GM12874 (cell line): ENCODE results near the gene DCANP1.

Experiments used
- TF ChIP-seq, protein P1 (sequence below): IDR thresholded peaks from 2 replicates; pipeline ENCODE4 v1.5.1; 2011; ENCODE audit warnings: low read depth, mild to moderate bottlenecking, control low read depth, low read length, moderate library complexity; ENCODE audit not compliant: insufficient read depth

DCANP1 gene

GRCh38 chr5:135452321-135453030 is 5.3 kb upstream of the DCANP1 start, which contains the start of gene TIFAB:
Gene TIFAB, minus strand, starts transcription at chr5:135452351. Its CDS starts 2,412 bp downstream, at chr5:135449939.
- TF ChIP-seq, protein P1, sequence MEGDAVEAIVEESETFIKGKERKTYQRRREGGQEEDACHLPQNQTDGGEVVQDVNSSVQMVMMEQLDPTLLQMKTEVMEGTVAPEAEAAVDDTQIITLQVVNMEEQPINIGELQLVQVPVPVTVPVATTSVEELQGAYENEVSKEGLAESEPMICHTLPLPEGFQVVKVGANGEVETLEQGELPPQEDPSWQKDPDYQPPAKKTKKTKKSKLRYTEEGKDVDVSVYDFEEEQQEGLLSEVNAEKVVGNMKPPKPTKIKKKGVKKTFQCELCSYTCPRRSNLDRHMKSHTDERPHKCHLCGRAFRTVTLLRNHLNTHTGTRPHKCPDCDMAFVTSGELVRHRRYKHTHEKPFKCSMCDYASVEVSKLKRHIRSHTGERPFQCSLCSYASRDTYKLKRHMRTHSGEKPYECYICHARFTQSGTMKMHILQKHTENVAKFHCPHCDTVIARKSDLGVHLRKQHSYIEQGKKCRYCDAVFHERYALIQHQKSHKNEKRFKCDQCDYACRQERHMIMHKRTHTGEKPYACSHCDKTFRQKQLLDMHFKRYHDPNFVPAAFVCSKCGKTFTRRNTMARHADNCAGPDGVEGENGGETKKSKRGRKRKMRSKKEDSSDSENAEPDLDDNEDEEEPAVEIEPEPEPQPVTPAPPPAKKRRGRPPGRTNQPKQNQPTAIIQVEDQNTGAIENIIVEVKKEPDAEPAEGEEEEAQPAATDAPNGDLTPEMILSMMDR: no peak

DNA sequence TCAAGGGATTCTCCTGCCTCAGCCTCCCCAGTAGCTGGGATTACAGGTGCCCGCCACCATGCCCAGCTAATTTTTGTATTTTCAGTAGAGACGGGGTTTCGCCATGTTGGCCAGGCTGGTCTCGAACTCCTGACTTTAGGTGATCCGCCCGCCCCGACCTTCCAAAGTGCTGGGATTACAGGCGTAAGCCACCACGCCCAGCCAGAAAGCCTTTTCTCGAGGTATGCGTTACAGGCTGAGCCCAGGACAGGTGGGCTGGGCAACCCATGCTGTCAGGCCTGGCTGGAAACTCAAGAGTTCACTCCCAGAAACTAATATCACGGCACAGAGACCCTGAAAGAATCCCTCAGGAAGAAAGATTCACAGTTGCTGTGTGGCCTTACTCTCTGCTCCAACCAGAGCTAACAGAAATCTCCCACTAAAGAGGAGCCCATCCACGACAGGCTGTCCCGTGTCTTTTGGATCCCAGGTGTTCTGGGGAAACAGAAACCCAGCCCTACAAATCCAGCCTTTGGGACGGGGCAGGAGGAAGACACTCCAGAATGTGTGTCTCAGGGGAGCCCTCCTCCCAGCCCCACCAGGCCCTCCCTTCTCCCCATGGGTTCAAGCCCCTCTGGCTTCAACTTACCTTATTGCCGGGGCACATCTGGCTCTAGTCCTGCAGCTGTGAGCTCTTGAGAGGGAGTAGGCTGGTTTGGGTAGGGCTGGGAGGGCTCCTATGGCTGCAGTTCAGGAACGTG is 4.6 kb upstream of the DCANP1 start:
- TF ChIP-seq, protein P1: no peak

DNA sequence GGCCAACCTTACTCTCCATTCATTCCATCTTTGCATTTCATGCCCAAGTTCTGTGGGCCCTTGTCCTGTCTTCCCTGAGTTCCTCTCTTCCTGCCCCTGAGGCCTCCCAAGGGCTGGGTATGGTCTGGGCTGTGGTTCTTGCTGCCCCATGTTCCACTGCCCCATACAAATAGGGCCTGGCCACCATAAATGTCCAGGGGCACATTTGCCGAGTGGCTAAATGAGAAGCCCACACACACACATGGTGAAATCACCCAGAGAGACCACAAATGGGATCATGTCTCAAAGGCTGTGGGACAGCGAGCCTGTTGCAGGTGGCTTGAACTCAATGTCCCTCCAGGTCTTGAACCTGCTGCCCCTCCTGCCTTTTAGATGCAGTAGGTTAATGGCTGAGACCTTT is 3.8 kb upstream of the DCANP1 start:
- TF ChIP-seq, protein P1: no peak

DNA sequence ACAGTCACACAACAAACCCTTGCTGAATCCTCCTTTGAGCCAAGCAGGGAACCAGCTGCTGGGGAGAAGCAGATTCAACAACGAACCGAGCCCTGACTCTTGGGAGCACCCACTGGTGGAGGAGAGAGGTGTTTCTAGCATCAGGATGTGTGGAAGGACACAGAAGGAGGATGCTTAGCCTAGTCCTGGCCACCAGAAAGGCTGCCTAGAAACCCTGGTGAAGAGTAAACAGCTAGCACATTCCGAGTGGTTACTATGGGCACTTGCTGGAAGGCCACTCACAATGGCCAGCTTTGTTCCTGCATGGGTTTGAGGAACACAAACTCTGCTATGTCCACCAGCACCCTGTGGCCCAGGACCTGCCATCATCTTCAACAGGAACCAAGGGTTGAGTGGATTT is 3.2 kb upstream of the DCANP1 start:
- TF ChIP-seq, protein P1: no peak

DNA sequence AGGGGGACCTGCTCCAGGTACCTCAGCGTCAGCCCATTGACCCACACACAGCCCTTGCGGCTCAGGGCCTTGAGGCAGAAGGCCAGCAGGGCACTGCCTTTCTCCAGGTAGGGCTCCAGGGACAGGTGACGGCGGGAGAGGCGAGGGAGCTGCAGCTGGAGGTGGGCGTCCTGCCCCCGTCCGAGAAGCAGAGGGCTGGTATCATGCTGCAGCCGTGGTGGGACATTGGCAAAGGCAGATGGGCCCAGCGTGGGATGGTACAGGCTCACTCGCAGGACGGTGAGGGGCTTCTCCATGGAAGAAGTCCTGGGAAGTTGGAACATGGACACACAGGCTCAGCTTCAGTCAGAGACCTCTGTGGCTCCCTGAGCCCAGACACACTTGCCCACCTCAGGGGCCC is 2.5 kb upstream of the DCANP1 start:
- TF ChIP-seq, protein P1: no peak

DNA sequence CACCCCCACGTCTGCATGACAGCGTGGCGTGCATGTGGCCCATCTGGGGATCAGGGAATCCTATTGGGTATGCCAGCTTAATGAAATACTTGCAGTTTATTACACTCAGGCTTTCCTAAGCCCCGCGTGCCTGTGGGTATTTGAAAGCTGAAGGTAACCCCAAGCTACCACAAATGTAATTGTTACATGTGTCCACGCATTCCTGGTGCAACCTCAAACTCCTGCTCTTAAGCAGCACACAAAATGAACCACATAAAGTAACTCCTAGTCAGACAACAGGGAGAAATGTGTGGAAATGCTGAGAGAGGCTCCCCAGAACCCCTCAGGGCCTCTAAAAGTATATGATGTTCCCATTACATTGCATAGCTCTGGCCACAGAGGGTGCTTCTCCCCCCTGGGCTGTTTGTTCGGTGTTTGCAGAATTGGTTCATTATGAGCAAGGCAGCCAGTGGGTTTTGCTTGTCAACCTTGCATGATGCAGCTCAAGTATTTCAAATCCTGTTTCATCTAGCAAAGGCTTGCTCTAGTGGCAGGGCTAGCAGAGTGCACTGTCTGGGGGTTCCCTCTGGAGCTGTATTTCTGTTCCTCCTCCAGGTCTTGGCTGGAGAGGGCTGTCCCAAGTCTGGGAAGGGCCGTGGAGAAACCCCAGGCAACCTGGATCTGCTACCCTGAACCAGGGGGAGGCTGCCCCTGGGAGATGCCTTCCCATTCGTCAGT is 1.8 kb upstream of the DCANP1 start:
- TF ChIP-seq, protein P1: no peak

DNA sequence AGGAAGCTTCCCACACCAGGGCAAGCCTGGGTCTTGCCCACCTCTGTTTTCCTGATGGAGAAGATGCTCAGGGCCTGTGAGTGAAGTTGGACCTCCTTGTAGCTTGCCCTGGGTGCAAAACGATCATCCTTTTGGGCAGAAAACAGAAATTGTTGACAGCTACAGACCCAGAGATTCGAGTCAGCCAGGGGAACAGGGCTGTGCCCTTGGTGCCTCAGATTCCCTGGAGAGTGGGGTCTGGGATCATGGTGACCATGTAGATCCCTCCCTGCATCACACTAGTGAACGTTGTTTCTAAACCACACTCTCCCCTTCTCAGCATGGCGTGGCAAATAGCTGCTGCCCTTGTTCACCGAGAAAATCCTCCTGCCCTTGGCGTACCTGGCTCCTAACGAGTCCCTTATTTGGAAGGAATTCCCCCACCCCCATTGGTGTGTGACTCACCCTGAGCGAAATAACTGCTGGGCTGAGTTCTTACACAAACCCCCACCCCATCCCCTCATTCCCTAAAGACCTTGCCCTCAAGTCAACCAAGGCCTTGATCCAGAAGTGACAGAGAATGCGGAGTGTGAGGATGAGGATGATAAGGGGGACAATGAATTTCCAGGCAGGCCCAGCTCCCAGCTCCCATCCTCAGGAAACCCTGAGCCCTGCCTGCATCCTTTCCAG is 1.1 kb upstream of the DCANP1 start:
- TF ChIP-seq, protein P1: no peak
